NCI-H524 (cell line): ENCODE results near the gene ZRANB2.
A peak's percentile ranks its signal among the peaks of the same experiment; 100 is the strongest.

Source experiments
- DNase-seq, 2 experiments: peaks; one replicate each; lab custom pipeline; 2025; lab: John Stamatoyannopoulos, UW

ZRANB2 gene, protein sequence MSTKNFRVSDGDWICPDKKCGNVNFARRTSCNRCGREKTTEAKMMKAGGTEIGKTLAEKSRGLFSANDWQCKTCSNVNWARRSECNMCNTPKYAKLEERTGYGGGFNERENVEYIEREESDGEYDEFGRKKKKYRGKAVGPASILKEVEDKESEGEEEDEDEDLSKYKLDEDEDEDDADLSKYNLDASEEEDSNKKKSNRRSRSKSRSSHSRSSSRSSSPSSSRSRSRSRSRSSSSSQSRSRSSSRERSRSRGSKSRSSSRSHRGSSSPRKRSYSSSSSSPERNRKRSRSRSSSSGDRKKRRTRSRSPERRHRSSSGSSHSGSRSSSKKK

GRCh38 chr1:71080739-71081696, at the start of gene ZRANB2:
Gene ZRANB2 (minus strand): TSS chr1:71081035. CDS start chr1:71080995, 40 bp downstream.
- peak; percentile 89 to 96 for DNase-seq

DNA sequence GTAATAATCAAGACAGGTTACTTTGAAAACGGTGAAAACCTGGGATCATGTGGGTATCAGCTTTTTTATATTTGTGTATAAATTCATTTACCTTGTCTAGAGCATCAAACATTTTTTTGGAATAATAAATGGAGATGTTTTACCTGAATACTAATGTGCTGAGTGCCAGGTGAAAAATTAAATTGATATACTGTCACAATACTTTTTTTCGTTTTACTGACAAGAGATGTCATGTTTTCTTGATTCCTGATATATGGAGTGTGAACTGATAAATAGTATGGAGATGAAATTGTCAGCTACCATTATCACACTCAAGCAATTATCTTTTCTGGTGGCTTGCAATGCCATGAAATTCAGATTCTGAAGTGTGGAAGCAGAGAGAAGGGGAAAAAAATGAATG, 47.2 kb upstream of the ZRANB2 start:
- no peak for DNase-seq

- DNase-seq, result no peak
Observed at GRCh38 chr1:71118086-71118485, 37.3 kb upstream of the ZRANB2 start.

- DNase-seq, result no peak
Observed at GRCh38 chr1:71116729-71117128, 35.9 kb upstream of the ZRANB2 start.

- no peak for DNase-seq
Observed at GRCh38 chr1:71106658-71107322, 26.0 kb upstream of the ZRANB2 start.

- DNase-seq, result no peak
Observed at GRCh38 chr1:71104417-71104816, 23.6 kb upstream of the ZRANB2 start.

GRCh38 chr1:71101839-71102376, 21.1 kb upstream of the ZRANB2 start:
- DNase-seq, result no peak

DNA sequence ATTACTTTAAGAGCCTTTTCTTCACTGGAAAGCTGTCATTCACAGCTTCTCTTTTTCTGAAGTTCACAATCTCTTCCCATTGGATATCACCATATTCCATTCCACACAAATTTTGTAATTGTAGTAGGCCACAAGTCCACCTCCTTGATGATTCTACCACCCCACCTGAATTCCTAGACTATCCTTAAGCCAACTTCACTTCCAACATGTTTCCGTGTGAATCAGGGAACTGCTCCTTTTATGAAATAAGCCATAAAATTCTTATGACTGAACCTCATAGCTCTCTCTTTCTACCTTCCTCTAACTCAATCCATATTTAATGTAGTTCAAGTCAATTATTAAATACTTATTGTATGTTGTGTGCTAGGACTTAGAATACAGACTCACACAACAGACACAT, 16.6 kb upstream of the ZRANB2 start:
- DNase-seq, result no peak

- DNase-seq, result peak in 1 of 2 experiments; percentile 18
Observed at GRCh38 chr1:71094913-71095312, 14.1 kb upstream of the ZRANB2 start.

DNA sequence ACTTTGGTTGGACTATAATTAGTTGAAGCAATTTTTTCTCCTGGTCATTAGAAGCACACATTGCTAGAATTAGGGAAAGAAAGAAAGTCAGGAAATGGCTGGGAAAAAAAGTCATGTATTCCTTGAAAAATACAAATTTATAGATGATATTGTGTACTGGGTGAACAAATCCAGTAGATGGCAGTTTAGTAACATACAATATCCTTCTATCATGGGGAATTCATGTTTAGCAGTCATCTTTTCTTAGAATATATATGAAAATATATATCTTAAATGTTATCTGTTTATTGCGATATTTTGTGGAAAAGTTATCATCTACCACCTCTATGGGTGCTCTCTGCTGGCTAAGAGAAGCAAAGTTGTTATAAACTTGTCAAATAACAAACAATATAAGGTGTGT, 13.1 kb upstream of the ZRANB2 start:
- peak in 1 of 2 experiments; percentile 68 for DNase-seq

DNA sequence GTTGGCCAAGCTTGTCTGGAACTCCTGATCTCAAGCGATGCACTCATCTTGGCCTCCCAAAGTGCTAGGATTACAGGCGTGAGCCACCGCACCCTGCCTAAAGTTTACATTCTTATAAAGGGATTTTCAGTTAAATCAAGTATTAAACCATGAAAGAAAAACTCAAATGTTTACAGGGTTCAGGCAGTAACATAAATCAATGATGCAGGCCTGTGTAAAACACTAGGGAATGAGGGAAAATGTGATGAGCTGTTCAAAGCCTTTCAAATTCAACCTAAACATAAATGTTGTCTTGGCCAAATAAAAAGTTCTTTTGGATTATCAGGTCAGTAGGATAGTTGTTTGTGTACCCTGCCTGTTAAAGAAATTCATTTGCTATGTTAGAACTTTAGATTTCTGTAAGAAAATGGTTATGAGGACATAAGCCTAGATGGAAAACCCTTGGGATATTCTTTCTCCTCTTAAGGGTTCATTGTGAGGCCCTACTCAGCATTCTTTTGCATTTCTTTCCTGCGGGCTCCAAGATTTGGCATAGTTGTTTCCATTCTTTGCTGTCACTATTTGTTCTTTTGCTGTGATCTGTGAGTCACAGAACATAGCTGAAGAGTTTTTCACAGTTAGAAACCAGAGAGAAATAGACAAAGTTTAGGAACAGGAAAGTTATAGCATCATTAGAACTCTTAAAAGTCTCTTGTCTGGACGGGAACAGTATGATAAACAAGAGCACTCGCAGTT, 8.9 kb upstream of the ZRANB2 start:
- no peak for DNase-seq

GRCh38 chr1:71088645-71089287, 7.9 kb upstream of the ZRANB2 start:
- no peak for DNase-seq

DNA sequence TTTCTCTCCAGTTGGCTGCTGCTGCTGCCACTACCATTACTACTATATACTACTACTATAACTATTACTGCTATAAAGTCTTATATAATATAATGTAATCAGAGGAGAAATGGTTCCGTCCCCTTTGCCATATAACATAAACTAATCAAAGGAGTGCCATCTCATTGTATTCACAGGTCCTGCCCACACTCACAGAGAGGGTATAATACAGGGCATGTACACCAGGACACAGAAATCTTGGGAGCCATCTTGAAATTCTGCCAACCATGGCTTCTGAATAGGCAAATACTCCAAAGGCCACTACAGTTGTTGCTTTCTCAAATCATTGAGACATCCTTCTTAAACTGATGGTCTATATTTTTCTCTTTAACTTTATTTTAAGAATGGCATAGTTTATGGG, 6.9 kb upstream of the ZRANB2 start:
- DNase-seq, result no peak

- peak in 1 of 2 experiments; percentile 68 for DNase-seq
Observed at GRCh38 chr1:71087060-71087459, 6.2 kb upstream of the ZRANB2 start.

DNA sequence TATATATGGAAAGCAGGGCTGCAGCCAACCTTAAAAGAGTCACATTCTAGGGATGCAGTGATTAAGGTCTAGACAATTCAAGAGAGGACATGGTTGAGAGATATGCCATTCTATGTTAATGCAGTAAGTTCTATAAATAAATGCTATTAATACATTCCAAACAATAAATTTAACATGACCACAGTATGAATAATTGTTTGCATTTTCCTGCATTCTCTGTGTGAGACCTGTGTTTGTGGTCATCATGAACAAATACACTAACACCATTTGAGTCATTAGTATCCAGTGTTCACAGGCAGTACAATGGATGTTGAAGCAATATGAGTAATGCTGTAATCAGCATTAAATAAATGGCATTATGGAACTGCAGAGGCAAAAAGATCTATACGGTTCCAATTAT, 5.5 kb upstream of the ZRANB2 start:
- DNase-seq, result no peak

- no peak for DNase-seq
Observed at GRCh38 chr1:71083271-71083670, 2.4 kb upstream of the ZRANB2 start.

GRCh38 chr1:71081697-71082080, 854 bp upstream of the ZRANB2 start:
- DNase-seq, result peak in 1 of 2 experiments; percentile 10

- peak; percentile 24 to 35 for DNase-seq
Observed at GRCh38 chr1:71080230-71080738, 551 bp downstream of the ZRANB2 start.

- DNase-seq, result no peak
Observed at GRCh38 chr1:71074681-71075080, 6.2 kb downstream of the ZRANB2 start.

DNA sequence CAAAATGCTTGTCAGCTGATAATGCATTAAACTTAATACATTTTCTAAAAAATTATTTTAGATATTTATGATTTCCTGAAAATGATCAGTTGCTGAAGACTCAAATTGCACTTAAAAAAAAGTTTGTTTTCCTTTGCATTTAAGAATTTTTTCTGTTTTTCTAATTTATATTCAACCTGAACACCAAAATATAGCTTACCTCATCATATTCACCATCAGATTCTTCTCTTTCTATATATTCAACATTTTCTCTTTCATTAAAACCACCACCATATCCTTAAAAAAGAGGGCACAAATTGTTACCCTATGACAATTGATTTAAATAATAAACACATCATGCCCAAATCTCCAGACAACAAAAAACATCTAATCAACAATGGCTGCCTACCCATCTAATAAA, 8.6 kb downstream of the ZRANB2 start:
- no peak for DNase-seq

DNA sequence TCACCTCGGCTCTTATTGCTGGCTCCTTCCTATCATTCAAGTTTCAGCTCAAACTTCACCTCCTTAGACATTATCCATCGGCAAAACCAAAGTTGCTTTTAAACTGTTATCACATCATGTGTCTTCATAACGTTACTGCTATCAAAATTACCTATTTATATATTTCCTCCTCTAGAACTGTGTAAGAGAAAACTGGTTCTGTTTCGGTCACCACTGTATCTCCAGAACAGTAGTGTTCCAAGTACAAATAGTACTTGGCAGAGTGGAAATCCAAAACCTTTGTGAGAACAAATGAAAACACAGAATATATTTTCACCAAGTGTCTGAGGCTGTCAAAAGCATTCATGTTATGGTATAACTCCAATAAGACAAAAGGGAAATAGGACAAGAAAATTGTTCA, 9.1 kb downstream of the ZRANB2 start:
- no peak for DNase-seq
